Measurements from ENCODE around the gene ZNF511.
"Not testable (repeated sequence)": the region's sequence is repeated elsewhere in the genome, so short reads cannot be mapped to it uniquely, and the experiment has no call there.

Gene ZNF511, protein sequence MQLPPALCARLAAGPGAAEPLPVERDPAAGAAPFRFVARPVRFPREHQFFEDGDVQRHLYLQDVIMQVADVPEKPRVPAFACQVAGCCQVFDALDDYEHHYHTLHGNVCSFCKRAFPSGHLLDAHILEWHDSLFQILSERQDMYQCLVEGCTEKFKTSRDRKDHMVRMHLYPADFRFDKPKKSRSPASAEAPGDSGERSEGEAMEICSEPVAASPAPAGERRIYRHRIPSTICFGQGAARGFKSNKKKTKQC

DNA sequence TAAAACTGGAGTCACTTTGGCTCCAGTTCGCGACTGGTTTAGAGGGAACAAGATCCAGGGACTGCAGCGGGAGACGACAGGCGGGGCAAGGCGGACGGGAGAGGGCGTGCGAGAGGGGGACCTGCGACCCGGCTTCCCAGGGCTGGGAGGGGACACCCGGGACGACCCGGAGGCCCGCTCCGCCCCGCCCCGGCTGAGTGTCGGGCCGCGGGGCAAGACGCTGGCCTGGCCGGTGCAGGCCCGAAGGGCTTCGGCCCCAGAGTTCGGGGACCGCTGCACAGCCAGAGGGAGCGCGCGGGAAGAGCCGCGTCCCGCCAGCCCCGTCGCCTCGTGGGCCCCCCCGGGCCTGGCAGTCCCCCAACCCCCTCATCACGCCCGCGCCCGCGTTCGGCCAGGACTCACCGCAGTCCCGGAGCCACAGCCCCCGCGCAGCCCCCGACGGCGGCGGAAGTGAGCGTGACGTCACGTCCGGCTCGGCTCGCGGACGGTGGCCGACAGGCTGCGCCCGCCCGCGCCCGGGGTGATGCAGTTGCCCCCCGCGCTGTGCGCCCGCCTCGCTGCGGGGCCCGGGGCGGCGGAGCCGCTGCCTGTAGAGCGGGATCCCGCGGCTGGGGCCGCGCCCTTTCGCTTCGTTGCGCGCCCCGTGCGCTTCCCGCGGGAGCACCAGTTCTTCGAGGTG lies at the start of gene ZNF511, which contains the start of gene TUBGCP2:
Gene ZNF511, plus strand, starts transcription at position 494 of the 679 bp plus-strand sequence. Its CDS starts 30 bp downstream, at position 524.
Gene TUBGCP2, minus strand, starts transcription at position 452 of the 679 bp plus-strand sequence. CDS start 5,931 bp downstream, outside the sequence.
- DNase-seq, result peak in 1 of 2 experiments; percentile 37

DNA sequence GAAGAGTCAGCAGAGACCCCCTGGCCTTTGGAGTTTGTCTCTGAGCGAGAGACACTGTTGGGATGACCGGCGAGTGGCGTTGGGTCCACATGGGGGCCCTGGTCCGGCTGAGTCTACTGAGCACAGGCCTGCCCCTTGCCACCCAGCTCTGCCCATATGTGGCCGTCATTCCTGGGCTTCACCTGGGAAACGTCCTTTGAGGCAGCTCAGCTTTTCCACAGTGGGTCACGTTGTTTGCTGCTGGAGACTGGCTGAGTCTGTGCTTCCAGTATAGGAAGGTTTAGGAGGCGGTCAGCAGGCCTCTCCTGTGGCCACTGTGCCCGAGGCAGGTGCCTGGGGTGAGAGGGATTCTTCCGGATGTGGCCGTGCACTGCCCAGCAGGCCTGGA lies 49.1 kb upstream of the ZNF511 start:
- DNase-seq, result no peak

DNA sequence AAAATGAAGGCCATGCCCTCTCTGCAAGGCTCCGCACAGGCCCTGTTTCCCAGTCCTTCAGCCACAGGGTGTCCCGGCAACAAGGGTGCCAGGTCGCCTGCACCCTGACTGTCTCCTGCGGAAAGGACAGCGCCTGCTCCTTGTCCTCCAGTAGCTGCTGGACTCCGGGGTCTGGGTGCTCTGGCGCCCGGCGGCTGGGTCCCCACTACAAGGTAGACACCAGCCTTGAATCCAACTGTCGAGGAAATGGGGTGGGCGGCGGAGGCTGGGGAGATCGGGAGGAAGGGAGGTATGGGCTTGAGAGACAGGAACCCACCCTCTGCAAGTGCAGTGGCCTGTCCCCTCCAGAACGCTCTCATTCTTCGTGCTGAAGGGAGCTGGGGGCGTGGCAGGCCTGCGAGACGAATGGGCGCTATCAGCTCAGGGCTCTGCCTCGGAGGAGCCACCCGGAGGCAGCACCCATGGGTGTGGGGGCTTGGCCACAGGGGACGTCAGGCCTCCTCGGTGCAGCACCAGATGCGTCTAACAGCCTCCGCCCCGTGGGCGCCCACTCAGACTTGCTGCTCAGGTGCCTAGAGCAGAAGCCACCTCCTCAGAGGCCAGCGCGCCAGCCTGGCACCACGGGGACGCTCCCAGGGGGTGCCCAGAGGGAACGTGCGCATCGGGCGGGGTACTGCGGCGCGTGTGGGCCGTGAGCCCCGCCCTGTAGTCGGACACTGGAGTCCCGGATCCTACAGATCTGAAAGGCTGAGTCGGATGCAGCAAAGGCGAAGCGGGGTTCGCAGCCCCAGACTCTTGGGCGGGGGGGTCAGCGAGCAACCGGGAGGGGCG lies 47.6 kb upstream of the ZNF511 start:
- DNase-seq, result peak in 1 of 2 experiments; percentile 5

DNA sequence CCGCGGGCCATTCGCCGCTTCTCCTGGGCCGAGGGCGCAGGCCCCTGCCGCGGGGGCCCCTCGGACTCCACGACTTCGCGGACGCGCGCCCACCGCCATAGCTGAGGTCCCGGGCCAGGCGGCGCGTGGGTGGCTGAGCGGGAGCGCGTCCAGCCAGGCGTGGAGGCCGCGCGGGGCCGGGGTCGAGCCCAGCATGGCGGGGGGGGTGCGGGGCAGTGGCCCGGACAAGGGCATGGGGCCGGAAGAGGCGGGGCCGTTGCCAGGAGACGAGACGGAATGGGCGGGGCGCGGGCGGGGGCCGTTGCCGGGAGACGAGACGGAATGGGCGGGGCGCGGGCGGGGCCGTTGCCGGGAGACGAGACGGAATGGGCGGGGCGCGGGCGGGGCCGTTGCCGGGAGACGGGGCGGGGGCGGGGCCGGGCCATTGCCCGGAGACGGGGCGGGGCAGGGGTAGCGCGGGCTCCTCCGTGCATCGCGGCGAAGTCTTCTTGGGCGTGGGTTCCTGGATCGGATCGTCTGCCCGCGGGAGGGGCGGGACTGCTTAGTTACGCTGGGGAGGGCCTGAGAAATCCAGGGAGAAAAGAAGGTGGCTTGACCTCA lies 46.9 kb upstream of the ZNF511 start:
- DNase-seq, result peak in 1 of 2 experiments; percentile 46

DNA sequence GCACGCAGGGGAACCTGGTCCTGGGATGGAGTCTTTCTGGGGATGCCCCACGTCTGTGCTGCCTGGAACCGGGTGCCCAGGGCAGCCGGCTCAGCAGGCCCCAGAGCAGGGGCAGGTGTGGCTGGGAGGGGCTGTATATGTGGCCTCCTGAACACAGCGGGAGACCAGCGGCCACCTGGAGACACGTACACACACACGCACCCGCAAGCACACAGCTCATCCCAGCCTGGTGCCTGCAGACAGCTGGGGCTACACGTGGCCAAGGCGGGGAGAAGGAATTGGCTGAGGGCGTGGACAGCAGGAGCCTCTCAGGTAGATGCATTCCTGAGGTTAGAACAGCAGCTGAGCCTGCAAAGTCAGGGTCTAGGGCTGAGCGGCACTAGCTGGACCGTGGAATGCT lies 46.0 kb upstream of the ZNF511 start:
- peak; percentile 5 to 16 for DNase-seq

DNA sequence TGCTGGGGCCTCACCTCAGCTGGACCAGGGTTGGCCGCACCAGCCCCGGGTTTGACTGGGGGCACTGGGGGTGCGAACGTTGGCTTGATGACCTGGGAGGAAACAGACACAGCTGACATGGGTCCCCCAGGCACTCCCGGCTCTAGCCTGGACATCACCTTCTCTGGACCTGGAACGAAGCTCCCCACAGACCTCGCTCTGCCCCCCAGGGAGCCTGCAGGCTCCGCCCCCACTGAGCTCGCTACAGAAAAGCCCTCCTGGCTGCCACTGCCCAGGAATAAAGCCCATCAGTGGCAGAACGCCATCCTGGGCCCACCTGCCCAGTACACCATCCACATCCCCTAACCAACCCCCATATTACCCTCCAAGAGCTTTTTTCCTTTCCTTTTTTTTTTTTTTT lies 45.0 kb upstream of the ZNF511 start:
- no peak for DNase-seq

DNA sequence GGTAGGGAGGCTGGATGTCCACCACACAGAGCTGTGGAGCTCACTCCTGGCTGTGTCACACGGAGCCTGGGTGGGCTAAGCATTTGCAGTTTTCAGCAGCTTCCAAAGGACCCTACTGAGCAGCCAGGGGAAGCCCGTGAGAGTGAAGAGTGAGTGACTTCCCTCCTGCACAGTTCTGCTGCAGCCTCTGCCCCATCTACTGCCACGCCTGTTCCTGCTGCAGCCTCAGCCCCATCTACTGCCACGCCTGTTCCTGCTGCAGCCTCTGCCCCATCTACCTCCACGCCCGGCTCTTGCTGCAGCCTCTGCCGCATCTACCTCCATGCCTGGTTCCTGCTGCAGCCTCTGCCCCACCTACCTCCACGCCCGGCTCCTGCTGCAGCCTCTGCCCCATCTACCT lies 44.3 kb upstream of the ZNF511 start:
- DNase-seq, result no peak

DNA sequence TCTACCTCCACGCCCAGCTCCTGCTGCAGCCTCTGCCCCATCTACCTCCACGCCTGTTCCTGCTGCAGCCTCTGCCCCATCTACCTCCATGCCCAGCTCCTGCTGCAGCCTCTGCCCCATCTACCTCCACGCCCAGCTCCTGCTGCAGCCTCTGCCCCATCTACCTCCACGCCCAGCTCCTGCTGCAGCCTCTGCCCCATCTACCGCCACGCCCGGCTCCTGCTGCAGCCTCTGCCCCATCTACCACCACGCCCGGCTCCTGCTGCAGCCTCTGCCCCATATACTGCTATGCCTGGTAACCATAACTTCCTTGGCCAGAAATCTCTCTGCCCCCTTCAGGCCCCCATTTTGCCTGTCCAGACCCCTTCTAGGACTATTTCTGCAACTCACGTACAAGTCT lies 43.7 kb upstream of the ZNF511 start:
- not testable (repeated sequence) for DNase-seq

DNA sequence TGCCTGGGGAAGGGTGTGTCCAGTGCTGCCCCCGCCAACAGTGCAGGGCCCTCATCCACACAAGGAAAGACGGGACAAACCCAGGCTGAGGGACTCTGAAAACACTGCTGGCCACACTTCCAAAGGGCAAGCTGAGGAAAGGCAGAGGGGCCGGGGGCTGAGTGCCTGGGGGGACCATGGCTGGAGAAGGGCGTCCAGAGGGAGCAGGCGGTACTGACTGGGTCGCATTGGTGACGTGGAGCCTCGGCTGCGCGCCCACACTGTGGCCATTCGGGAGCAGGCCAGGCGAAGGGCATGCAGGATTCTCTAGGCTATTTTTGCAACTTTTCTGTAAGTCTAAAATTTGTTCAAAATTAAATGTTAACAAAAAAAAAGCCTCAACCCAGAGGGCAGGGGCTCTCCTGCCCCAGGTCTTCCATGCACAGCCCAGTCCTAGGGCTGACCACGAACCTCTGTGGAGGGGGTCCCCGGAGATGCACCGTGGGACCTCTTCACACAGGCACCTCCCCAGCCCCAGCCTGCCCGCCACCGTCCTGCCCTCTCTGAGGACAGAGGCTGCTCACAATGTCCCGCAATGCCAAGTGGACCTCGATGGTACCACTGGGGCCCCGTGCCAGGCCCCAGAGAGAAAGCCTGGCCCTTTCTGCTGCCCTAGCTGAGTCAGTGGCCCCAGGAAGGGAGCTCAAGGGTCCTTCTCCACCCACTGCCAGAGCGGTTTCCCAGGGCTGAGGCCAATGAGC lies 42.5 kb upstream of the ZNF511 start:
- DNase-seq, result no peak

DNA sequence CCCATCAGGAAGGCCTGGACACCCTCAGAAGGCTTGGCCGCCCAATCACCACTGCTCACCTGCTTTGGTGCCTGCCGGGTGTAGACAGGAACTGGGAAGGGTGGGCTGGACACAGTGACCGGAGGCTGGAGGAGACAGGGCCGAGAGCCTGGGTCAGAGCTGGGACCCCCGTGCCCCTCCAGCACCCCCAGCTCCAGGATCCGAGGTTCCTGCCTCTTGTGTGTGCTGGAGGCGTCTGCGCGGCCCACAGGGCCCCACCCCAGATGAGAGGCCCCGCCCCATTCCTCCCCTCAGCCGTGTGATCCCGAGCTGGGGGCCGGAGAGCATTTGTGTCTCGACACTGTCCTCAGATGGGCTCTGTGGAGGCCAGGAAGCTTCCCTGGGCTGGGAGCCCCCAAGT lies 41.4 kb upstream of the ZNF511 start:
- no peak for DNase-seq

DNA sequence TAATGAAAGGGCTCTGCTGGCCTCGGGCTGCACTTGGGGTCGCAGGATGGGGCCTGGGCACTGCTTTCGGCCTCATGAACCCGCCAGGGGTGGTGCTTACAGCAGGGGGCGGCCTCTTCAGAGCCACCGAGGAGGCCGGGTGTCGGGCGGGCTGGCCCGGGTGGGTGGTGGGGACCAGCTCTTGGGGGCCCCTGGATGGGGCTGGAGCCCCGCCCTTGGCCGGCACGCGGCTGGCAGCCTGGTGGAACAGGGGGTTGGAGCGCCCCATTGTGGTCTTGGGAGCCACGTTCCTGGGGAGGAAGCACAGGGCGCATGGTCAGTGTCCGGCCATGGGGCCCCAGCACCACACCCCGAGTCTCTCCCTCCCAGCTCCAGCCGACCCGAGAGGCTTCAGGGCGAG lies 40.9 kb upstream of the ZNF511 start:
- no peak for DNase-seq

DNA sequence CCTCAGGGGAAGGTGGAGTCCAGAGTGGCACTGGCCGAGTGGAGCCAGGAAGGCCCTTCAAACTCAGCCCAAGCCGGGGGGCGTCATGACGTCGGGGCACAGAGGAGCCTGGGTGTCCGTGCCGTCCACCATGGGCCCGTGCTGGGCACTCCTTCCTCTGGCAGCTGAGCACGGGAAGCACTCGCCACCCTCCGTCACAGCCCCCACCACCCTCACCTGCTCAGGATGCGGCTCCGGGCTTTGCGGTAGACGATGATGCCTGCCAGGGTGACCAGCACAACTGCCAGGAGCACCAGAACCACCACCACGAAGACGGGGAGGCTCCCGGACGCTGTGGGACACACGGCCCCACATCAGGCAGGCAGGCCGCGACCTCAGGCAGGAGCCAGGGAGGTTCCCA lies 40.2 kb upstream of the ZNF511 start:
- DNase-seq, result no peak

DNA sequence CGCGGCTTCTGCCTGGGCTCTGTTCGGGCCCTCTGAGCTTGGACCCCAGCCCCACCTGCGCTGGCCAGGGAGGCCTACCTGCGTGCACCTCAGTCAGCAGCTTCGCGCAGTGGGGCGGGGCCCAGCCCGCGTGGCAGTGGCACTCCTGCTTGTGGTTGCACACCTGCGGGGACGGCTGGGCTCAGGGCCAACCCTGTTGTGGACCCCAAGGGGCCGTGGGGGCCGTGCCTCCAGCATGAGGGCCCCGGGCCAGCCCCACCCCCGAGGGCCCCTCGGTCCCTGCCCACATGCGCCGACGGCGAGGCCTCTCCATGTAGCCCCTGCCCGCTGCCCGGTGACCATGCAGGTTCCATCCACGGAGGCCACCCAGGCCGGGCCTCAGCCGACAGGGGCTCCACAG lies 39.3 kb upstream of the ZNF511 start:
- DNase-seq, result no peak

DNA sequence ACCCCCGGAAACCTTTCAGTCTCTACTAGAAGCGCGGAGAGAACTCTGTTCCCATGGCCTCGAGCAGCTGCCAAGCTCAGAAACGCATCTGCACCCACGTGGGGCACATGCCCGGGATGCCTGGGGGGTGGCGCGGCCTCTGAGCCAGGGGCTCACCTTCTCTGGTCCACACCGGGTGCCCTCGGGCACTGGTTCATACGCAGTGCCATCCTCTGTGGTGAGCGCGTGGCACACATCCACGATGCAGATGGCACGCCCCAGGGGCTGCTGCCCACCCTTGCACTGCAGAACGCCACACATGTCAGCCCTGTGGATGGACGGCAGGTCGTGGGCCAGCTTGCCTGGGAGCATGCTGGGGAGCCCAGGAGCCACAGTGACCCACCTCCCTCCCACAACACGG lies 38.5 kb upstream of the ZNF511 start:
- no peak for DNase-seq

DNA sequence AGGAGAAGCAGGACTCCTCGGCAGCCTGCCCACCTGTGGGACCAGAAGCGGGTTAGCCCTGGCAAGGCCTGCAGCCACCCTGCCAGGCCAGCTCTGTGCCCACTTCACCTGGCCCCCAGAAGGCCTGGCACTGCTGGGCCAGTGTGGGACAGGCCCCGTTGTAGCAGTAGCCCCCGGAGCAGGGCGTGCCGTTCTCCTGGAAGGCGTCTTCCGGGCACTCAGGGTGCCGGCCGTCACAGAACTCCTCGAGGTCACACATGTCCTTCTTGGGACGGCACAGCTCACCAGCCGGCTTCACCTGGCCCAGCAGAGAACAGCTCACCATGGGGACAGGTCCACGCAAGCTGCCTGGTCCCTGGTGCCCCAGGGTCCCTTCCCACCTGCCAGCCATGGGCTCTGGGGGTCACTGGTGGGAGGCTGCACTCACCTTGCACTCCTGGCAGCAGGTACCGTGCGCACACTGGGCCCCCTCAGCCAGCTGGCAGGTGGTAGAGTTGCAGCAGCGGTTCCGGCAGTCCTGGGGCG lies 37.9 kb upstream of the ZNF511 start:
- no peak for DNase-seq

DNA sequence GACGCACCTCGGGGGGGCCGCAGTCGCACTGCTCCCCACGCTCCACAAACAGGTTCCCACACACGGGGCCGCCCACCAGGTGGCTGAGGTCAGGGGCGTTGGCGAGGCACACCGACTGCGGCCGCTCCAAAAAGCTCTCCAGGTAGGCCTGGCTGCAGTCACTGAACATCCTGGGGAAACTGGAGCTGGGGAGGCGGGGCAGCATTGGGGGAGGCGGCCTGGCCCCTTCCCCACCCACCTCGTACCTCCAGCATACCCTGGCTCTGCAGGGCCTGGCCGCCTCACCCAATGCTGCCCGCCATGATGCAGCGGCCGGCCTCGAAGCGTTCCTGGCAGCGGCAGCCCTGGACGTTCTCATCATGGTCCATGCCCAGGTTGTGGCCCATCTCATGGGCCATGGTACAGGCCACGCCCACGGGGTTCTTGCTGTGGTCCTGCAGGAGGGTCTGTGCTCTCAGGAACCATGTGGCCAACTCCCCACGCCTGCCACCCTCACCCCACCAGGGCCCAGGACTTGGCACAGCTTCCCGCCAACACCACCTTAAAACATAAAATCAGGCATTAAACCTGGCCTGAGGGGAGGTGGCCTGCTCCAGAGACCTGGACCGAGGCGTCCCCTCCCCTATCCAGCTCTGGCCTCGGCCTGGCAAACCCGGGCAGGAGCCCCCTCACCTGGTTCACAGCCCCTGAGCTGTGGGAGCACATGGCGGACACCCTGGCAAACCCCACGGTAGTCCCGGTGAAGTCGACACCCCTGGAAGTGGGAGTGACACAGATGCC lies 37.0 kb upstream of the ZNF511 start:
- DNase-seq, result no peak

DNA sequence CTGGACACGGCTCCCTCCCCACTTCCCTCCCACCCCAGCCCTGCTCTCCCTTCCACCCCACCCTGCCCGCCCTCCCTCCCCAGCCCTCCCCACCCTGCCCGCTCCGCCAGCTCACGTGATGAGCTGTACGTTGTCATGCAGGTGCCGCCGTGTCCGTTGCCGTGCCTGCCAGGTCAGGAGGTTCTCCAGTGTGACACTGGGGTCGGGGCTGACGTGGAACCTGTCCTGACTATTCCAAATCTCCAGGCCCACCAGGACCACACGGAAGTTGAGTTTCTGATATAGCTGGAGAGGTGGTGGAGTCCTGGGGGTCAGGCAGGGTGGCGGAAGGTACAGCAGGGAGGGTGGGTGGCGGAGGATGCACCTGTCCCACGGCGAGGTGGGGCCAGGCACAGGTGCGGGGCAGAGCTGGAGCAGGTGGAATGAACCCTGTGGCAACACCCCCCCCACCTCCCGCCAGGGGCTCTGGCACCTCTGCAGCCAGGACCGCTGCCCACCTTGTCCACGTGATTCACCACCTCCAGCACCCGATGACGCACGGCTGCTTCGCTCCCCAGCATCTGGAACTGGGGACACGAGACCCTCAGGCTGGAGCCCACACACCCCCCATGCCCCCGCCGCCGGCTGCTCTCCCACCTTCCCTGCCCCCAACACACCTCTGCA lies 36.3 kb upstream of the ZNF511 start:
- no peak for DNase-seq

DNA sequence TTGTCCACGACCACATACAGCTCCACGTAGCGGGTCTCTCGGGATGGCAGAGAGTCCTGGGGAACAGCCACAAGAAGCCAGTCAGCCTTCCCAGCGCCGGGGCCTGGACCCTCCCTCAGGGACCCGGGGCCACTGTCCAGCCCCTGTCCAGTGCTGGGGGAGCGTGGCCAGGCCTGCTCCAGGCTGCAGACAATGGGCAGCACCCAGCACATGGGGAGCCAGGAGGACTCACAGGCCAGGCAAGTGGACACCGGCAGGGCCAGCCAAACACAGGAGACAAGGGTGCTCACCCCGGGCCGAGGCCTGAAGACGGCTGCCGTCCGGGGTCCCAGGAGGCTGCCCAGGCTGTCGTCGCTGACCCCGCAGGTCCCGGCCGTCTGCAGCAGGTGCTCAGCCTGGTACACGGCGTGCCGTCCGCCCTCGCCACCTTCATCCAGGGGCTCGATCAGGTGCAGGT lies 35.7 kb upstream of the ZNF511 start:
- no peak for DNase-seq

DNA sequence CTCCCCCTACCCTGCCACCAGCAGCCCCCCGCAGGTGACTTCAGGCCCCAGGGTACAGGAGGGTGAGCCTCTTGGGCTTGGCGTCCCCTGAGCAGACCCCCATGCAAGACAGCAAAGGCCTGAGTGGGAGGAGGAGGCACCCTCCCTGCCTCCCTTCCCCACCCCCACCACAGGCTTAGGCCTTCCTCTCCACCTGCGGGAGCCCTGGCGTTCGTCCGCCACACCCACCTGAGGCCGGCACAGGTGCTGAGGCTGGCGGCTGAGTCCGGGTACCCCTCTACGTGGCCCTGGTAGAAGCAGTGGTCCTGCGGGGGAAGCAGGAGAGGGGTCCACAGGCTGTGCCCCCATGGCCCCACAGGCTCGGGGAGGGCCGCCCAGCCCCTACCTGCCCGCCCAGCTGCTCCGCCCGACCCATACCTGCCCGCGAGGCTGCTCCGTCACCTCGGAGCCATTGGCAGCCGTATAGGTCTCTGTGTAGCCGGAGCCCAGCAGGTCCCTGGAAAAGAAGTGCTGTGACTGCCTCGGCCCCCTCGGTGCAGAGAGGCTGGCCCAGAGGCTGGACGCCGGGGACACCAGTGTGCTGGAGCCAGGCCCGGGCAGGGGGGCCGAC lies 35.1 kb upstream of the ZNF511 start:
- no peak for DNase-seq
